HepG2 (cell line): ENCODE data around the gene RPS5. TPM values are rescaled to one million over a fixed set of nuclear protein-coding genes. Genes with fewer than 3 reads are reported as not detected.

Source experiments
- ARID2 ChIP-seq: sonication (generic); formaldehyde crosslinking; IDR thresholded peaks from 2 replicates; pipeline ENCODE4 v1.8.1; 2022; ENCODE audit warnings: mild to moderate bottlenecking, missing genetic modification reagents, borderline replicate concordance
- ARNT ChIP-seq: fragments of 450-650 bp; IDR thresholded peaks from 2 replicates; pipeline ENCODE4 v1.6.1; 2017
- KAT7 ChIP-seq: IDR thresholded peaks from 2 replicates; pipeline ENCODE4 v1.6.1; 2018; ENCODE audit warnings: borderline replicate concordance, missing compliant biosample characterization
- MAFF ChIP-seq: IDR thresholded peaks from 2 replicates; pipeline ENCODE4 v1.6.1; 2011; ENCODE audit warnings: low read depth, low read length, improper control_type of control experiment
- MAZ ChIP-seq, 2 experiments: sonication (generic) in 1 of 2; formaldehyde crosslinking in 1 of 2; IDR thresholded peaks; 2 replicates each; pipeline versions ENCODE4 v1.5.0 to v1.6.1; 2012 to 2020; ENCODE audit warnings: low read depth in 2 of 2, mild to moderate bottlenecking in 2 of 2, borderline replicate concordance in 1 of 2, improper control_type of control experiment in 1 of 2, low read length in 1 of 2, missing genetic modification reagents in 1 of 2, moderate library complexity in 1 of 2
- MED13 ChIP-seq: sonication (generic); formaldehyde crosslinking; IDR thresholded peaks from 2 replicates; pipeline ENCODE4 v1.5.0; 2020; ENCODE audit warnings: missing genetic modification reagents
- MEF2D ChIP-seq: sonication (generic); formaldehyde crosslinking; IDR thresholded peaks from 2 replicates; pipeline ENCODE4 v1.5.1; 2020; ENCODE audit warnings: mild to moderate bottlenecking, missing genetic modification reagents
- NFIC ChIP-seq: IDR thresholded peaks from 2 replicates; pipeline ENCODE4 v1.6.1; 2012; ENCODE audit warnings: mild to moderate bottlenecking, low read length, inconsistent platforms
- NR1H2 ChIP-seq: sonication (generic); formaldehyde crosslinking; IDR thresholded peaks from 2 replicates; pipeline ENCODE4 v1.8.1; 2022; ENCODE audit warnings: low read depth, missing genetic modification reagents, borderline replicate concordance
- PHF8 ChIP-seq: sonication (generic); formaldehyde crosslinking; IDR thresholded peaks from 2 replicates; pipeline ENCODE4 v1.5.0; 2020; ENCODE audit warnings: missing genetic modification reagents
- RFX5 ChIP-seq: IDR thresholded peaks from 2 replicates; pipeline ENCODE4 v1.6.1; 2011; ENCODE audit warnings: low read depth, low read length, improper control_type of control experiment
- ZMYM2 ChIP-seq: sonication (generic); formaldehyde crosslinking; IDR thresholded peaks from 2 replicates; pipeline ENCODE4 v1.8.0; 2022; ENCODE audit warnings: mild to moderate bottlenecking, missing genetic modification reagents
- ZNF430 ChIP-seq: sonication (generic); formaldehyde crosslinking; IDR thresholded peaks from 2 replicates; pipeline ENCODE4 v1.9.0; 2021; ENCODE audit warnings: mild to moderate bottlenecking, missing genetic modification reagents
- ZNF572 ChIP-seq: sonication (generic); formaldehyde crosslinking; IDR thresholded peaks from 2 replicates; pipeline ENCODE4 v1.5.1; 2020; ENCODE audit warnings: mild to moderate bottlenecking, missing genetic modification reagents
- ZNF616 ChIP-seq: sonication (generic); formaldehyde crosslinking; IDR thresholded peaks from 2 replicates; pipeline ENCODE4 v1.5.0; 2020; ENCODE audit warnings: low read depth, mild to moderate bottlenecking, missing genetic modification reagents
- ZNF772 ChIP-seq: sonication (generic); formaldehyde crosslinking; IDR thresholded peaks from 2 replicates; pipeline ENCODE4 v1.5.0; 2020; ENCODE audit warnings: mild to moderate bottlenecking, missing genetic modification reagents
- ZSCAN20 ChIP-seq: sonication (generic); formaldehyde crosslinking; IDR thresholded peaks from 2 replicates; pipeline ENCODE4 v1.4.0; 2020; ENCODE audit warnings: missing genetic modification reagents, mild to moderate bottlenecking, borderline replicate concordance
- polyA plus RNA-seq, 8 experiments: library from polyadenylated mRNA; depleted of rRNA in 3 of 8; stranded (reverse) in 7 of 8; unstranded in 1 of 8; fragments of >200 nt; fragmentation: Illumina TruSeq in 4 of 8; extraction: Trizol in 4 of 8; gene quantifications; 2 replicates each; pipeline versions ENCODE4 v1.2.1 to v1.2.3, GENCODE V29; 2011 to 2016; ENCODE audit warnings: low read depth in 4 of 8, missing spikeins in 1 of 8, mixed read lengths in 1 of 8; ENCODE audit not compliant: insufficient read depth in 1 of 8
- total RNA-seq, 5 experiments: library from RNA; depleted of rRNA; stranded (reverse); fragments of >200 nt; fragmentation: Illumina TruSeq; extraction: Trizol; gene quantifications; 2 replicates each; pipeline ENCODE4 v1.2.3, GENCODE V29; 2016; ENCODE audit warnings: low read depth in 1 of 5
- TF ChIP-seq, protein P1 (sequence below), 2 experiments: sonication (generic) in 1 of 2; formaldehyde crosslinking in 1 of 2; IDR thresholded peaks; 2 replicates each; pipeline versions ENCODE4 v1.5.1 to v1.6.1; 2011 to 2020; ENCODE audit warnings: borderline replicate concordance in 1 of 2, low read depth in 1 of 2, low read length in 1 of 2, mild to moderate bottlenecking in 1 of 2, missing genetic modification reagents in 1 of 2, moderate library complexity in 1 of 2
- TF ChIP-seq, protein P2 (sequence below): IDR thresholded peaks from 2 replicates; pipeline ENCODE4 v1.6.1; 2012; ENCODE audit warnings: low read depth, low read length, improper control_type of control experiment
- TF ChIP-seq, protein P3 (sequence below): sonication (generic); formaldehyde crosslinking; IDR thresholded peaks from 2 replicates; pipeline ENCODE4 v1.4.0; 2020; ENCODE audit warnings: missing genetic modification reagents
- TF ChIP-seq, protein P4 (sequence below): conservative IDR thresholded peaks from 2 replicates; pipeline ENCODE4 v1.6.1; 2018; ENCODE audit warnings: missing genetic modification reagents

The RPS5 gene
- total and polyA plus RNA-seq, 2 of the 13 experiments (the other 11 are each of a cell fraction or from before 2014, with no cell fraction given), result 1,544 to 4,408 TPM

DNA sequence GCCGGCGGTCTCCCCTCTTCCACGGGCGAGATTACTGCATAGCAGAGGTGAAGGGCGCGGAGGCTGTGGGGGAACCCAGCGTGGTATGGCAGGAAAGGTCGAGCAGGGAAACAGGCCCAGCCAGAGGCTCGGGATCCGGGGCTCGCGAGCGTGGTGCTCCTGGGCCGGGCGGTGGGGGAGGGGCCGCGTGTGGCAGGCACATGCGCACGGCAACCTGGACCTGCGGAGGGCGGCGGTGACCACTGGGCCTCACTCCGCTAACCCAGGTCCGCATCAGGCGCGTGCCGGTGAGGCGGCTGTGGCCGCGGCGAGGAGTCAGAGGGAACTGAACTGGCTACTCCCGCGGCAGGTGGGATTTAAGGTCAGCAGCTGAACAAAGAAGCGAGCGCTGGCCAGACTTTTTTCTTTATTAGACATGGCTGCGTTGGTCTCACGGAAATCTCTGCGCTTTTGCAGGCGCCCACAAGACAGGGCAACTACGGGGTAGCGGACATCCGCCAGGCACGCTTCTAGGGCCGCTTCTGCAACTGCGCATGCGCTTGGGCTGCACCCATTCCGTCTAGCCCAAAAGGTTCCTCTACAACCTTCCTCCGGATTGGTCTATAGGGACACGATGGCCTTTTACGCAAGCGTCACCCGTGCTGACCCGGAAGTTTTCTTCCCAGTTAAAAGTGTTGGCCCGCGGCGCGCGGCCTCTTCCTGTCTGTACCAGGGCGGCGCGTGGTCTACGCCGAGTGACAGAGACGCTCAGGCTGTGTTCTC is at the start of gene RPS5 (continued):
- TF ChIP-seq, protein P1, sequence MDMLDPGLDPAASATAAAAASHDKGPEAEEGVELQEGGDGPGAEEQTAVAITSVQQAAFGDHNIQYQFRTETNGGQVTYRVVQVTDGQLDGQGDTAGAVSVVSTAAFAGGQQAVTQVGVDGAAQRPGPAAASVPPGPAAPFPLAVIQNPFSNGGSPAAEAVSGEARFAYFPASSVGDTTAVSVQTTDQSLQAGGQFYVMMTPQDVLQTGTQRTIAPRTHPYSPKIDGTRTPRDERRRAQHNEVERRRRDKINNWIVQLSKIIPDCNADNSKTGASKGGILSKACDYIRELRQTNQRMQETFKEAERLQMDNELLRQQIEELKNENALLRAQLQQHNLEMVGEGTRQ (IDR thresholded peaks at IDR 0.05; ENCODE audit: low read depth, low read length), result no peak
- TF ChIP-seq, protein P1 (CRISPR knock-in tag; IDR thresholded peaks at IDR 0.05; ENCODE audit: borderline replicate concordance), result peak; percentile 40; the same call in 1 of the 2 replicates
- TF ChIP-seq PHF8 (CRISPR knock-in tag) (peak; percentile 86), ARNT (no peak), MED13 (CRISPR knock-in tag) (no peak; the same call in 1 of the 2 replicates), KAT7 (peak; percentile 90), MEF2D (CRISPR knock-in tag) (peak; percentile 40; the same call in 1 of the 2 replicates), ARID2 (peak; percentile 13; the same call in 1 of the 2 replicates), MAFF (peak; percentile 22; the same call in 1 of the 2 replicates), RFX5 (0 out of 2 replicates have a peak, but pooled peaks have one; percentile 29), NFIC (no peak), NR1H2 (no peak; the same call in 1 of the 2 replicates), ZNF430 (CRISPR knock-in tag) (peak; percentile 83), MAZ (IDR thresholded peaks at IDR 0.05; ENCODE audit: borderline replicate concordance, low read depth, low read length) (peak; percentile 26; the same call in 1 of the 2 replicates), MAZ (CRISPR knock-in tag; IDR thresholded peaks at IDR 0.05; ENCODE audit: low read depth) (peak; percentile 37), ZNF572 (CRISPR knock-in tag) (no peak), ZNF616 (CRISPR knock-in tag) (peak; percentile 67), ZNF772 (CRISPR knock-in tag) (peak; percentile 39), ZSCAN20 (CRISPR knock-in tag) (0 out of 2 replicates have a peak, but pooled peaks have one; percentile 32), ZMYM2 (CRISPR knock-in tag) (peak; percentile 32; the same call in 1 of the 2 replicates)
- TF ChIP-seq, protein P2, sequence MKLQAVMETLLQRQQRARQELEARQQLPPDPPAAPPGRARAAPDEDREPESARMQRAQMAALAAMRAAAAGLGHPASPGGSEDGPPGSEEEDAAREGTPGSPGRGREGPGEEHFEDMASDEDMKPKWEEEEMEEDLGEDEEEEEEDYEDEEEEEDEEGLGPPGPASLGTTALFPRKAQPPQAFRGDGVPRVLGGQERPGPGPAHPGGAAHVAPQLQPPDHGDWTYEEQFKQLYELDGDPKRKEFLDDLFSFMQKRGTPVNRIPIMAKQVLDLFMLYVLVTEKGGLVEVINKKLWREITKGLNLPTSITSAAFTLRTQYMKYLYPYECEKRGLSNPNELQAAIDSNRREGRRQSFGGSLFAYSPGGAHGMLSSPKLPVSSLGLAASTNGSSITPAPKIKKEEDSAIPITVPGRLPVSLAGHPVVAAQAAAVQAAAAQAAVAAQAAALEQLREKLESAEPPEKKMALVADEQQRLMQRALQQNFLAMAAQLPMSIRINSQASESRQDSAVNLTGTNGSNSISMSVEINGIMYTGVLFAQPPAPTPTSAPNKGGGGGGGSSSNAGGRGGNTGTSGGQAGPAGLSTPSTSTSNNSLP, result no peak
- TF ChIP-seq, protein P3, sequence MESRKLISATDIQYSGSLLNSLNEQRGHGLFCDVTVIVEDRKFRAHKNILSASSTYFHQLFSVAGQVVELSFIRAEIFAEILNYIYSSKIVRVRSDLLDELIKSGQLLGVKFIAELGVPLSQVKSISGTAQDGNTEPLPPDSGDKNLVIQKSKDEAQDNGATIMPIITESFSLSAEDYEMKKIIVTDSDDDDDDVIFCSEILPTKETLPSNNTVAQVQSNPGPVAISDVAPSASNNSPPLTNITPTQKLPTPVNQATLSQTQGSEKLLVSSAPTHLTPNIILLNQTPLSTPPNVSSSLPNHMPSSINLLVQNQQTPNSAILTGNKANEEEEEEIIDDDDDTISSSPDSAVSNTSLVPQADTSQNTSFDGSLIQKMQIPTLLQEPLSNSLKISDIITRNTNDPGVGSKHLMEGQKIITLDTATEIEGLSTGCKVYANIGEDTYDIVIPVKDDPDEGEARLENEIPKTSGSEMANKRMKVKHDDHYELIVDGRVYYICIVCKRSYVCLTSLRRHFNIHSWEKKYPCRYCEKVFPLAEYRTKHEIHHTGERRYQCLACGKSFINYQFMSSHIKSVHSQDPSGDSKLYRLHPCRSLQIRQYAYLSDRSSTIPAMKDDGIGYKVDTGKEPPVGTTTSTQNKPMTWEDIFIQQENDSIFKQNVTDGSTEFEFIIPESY (CRISPR knock-in tag), result no peak
- TF ChIP-seq, protein P4, sequence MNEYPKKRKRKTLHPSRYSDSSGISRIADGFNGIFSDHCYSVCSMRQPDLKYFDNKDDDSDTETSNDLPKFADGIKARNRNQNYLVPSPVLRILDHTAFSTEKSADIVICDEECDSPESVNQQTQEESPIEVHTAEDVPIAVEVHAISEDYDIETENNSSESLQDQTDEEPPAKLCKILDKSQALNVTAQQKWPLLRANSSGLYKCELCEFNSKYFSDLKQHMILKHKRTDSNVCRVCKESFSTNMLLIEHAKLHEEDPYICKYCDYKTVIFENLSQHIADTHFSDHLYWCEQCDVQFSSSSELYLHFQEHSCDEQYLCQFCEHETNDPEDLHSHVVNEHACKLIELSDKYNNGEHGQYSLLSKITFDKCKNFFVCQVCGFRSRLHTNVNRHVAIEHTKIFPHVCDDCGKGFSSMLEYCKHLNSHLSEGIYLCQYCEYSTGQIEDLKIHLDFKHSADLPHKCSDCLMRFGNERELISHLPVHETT (CRISPR knock-in tag), result peak; percentile 79; the same call in 1 of the 2 replicates
